Middle frontal gyrus (tissue), 1 donor: ENCODE measurements around the gene VWA8.
"Not testable (repeated sequence)": the region's sequence is repeated elsewhere in the genome, so short reads cannot be mapped to it uniquely, and the experiment has no call there.

Experiments
- DNase-seq: peaks from one replicate; pipeline ENCODE4 v3.0.0-alpha.2; 2015; ENCODE audit warnings: low spot score; ENCODE audit errors: extremely low spot score

Gene VWA8

DNA sequence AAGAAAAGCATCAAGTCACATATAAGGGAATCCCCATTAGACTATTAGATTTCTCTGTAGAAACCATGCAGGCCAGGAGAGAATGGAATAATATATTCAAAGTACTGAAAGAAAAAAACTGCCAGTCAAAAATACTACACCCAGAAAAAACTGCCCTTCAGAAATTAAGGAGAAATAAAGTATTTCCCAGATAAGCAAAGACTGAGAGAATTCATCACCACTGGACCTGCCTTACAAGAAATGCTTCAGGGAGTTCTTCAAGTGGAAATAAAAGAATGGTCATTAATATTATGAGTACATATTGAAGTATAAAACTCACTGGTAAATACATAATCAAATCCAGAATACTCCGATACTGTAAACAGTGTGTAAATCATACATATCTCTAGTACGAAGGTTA is 35.9 kb downstream of the VWA8 start:
- DNase-seq = no peak

DNA sequence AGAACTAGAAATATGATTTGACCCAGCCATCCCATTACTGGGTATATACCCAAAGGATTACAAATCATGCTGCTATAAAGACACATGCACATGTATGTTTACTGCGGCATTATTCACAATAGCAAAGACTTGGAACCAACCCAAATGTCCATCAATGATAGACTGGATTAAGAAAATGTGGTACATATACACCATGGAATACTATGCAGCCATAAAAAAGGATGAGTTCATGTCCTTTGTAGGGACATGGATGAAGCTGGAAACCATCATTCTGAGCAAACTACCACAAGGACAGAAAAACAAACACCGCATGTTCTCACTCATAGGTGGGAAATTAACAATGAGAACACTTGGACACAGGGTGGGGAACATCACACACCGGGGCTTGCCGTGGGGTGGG is 38.0 kb downstream of the VWA8 start:
- not testable (repeated sequence) for DNase-seq

DNA sequence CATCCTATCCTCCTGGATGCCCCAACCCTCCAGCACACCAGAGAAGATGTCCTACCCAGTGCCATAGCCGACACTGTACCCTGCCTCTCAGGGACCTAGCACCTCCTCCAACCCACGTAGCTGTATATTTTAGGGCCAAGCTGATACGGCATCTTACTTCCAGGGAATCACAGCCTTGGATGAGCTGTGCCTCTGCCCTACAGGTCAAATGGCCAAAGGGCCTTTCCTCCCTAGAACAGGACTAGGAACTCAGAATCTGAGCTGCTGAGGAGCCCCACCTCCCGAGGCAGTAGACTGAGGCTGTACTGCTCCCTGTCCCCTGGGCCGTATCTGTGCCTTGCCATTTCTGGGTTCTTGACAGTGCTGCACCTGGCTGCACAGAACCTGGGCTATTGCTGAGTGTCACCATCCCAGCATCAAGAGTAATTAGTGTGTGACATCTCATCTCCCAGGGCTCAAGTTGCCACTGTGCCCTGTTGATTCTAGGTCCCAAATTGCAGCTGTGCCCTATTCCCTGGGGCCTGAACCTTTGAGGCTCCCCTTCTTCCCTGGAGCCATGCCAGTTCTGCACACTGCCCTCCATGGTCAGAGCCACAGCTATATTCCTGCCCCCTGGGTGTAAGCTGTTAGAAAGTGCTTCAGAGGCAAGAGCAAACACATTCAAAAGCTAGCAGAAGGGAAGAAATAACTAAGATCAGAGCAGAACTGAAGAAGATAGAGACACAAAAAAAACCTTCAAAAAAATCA is 41.0 kb downstream of the VWA8 start:
- no peak for DNase-seq

DNA sequence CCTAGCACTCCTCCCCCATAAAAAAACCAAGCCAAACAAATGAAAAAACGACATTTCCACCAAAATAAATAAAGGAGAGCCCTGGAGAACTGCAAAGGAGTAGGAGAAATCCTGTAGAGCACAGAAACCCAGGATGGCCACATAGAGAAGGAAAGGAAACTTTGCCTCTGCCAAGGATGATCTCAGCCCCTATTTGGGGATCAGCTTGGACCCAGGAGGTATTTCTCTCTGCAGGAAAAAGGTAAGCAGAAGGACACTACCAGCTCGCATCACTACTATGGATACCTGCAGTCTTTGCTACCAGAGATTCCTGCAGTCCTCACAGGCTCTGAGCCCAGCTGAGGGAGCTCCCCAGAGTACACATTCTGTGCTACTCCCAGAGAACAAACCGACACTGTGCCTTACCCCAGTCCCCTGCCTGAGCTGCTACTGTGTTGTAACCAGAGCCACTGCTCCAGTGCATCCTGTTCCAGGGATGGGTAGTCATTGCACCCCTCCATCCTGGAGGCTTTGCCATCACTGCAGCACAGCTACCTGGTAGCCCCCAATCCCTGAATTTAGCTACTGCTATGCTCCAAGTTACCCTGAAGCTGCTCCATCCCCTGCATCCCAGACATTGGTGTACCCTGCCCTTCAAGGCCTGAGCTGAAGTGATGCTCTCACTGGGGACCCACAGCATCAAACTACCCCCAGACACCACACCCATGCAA is 41.7 kb downstream of the VWA8 start:
- DNase-seq = no peak

- no peak for DNase-seq
Observed at GRCh38 chr13:41917641-41918040, 43.3 kb downstream of the VWA8 start.

DNA sequence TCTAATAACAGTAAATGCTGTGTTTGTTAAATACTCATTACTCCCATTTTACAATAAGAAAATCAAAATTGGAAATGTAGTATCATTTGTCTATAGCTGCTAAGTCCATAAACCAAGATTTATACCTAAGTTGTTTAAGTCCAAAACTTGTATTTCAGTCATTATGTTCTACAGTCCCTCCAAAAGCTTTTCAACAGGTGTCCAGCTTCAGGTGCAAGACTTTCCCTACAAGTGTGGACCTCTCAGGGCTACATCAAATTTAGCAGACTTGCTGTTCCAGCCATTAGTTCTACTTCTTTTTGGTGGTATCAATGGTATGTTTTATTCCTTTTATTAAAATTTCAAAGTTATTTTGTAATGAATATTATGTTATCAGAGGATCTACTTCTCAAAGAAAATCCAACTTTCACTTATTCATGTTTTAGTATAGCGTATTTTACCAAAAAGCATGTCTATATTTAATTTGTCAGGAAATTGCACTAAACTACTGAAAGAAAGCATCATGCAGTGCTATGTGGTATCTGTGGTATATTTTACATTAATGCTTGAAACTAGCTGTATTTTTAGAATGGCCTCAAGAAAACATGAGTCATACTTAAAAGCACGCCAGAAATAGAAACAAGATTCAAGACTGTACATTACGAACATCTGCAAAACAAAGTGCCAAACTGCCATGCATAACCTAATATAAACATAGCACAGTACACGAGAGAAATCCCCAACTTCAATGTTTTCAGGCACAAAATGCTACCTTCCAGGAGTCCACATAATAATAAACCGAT is 44.5 kb downstream of the VWA8 start:
- DNase-seq = no peak

DNA sequence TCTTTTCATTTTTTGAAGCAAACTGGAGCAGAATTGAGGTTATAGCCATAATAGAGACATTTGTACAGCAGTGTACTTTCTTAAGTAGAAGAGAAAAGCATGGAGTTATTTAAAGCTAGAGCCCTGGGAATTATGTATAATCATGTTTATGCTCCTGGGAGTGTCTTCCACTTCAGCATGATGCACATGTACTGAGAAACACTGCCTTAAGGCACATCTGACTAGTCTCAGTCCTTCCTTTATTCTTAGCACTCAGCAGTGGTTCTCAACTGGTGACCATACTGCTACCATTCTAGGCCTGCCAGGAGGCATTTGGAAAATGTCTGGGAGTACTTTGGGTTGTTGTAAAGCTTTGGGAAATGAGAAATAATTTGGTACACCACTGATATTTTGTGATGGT is 45.8 kb downstream of the VWA8 start:
- DNase-seq = no peak

DNA sequence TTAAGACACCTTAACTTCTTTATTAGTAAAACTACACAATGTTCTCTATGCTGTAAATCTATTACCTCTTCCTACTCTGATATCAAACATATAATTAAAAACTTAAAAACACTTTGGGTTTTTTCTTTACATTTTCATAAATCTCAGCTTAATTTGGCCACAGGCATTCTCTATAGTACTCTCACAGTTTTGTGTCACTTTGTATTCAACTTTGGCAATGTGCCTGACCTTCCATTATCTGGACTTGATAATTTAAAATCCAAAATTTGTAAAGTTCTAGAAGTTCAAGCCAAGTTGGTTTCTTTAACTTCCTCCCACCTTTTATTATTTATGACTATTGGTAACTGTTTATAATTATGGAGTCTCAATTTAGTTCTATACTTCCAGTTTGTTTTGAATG is 46.4 kb downstream of the VWA8 start:
- DNase-seq = no peak

DNA sequence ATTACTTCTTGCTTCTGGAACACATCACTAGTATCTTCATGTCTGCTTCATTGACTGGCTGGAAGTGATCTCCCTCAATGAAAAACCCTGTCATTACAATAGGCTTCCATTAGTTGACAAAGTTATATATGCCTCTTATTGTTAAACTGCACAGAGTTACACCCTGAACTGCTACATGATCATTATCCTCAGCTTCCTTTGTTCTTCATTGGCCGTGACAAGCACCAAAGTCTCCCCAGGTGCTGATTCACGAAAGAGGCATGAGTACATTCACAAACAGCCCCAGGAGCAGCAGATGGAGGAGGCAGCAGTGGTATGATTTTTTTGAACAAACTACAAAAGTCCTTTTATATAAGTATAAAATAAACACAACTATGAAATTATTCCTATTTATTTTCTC is 51.4 kb downstream of the VWA8 start:
- no peak for DNase-seq

GRCh38 chr13:41905600-41906254 is 55.2 kb downstream of the VWA8 start:
- no peak for DNase-seq

DNA sequence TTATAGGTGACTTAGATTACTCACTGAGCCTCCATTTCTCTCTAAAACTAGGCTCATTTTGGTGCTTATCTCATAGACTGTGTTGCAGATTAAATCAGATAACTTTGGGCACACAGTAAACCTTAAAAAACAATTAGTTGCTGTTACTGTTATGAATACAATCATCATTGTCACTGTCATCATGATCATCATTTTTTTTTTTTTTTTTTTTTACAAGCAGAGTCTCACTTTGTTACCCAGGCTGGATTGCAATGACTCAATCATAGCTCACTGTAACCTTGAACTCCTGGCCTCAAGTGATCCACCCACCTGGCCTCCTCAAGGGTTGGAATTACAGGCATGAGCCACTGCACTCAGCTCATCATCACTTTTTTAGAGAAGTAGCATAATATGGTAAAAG is 60.0 kb downstream of the VWA8 start:
- no peak for DNase-seq

GRCh38 chr13:41898411-41898810 is 62.5 kb downstream of the VWA8 start:
- not testable (repeated sequence) for DNase-seq

- DNase-seq = no peak
Observed at GRCh38 chr13:41897126-41897525, 63.8 kb downstream of the VWA8 start.

DNA sequence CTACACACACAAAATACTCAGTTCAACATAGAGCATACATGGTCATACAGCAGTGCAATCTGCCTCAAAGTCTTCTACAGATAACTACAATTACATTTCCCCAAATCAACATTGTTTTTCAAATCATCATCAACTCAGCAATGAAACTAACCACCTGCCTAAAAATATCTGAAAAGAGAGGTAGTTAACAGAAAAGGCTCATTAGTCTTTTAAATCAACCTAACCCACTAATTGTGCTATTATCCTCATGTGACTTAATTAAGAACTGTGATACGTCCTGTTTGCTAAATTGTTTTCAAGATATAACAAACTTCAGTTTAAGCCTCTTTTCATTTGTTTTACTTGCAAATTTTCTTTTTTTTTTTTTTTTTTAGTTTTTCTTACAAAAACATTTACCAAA is 65.4 kb downstream of the VWA8 start:
- no peak for DNase-seq

DNA sequence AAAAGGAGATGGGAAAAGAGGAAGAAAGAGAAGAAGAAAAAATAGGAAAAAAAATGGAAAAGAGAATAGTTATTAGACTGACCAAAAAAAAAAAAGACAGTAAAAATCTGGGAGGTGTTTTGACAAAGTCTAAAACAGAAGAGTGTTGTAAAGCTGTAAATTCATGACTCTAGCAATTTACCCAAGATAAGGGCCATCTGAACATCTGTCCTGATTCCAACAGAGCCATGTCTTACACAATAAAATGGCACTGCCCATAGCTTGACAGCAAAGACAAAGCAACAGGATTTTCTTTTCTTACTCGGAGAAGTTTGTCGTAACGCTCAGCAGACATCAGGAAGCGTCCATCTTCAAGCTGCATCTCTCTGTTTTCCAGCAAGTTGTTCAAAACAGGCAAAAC is 69.8 kb downstream of the VWA8 start:
- DNase-seq = no peak

GRCh38 chr13:41883147-41883546 is 77.8 kb downstream of the VWA8 start:
- no peak for DNase-seq

DNA sequence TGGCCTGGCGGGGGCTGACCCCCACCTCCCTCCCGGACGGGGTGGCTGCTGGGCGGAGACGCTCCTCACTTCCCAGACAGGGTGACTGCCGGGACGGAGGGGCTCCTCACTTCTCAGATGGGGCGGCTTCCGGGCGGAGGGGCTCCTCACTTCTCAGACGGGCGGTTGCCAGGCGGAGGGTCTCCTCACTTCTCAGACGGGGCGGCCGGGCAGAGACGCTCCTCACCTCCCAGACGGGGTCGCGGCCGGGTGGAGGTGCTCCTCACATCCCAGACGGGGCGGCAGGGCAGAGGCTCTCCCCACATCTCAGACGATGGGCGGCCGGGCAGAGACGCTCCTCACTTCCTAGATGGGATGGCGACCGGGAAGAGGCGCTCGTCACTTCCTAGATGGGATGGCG is 79.0 kb downstream of the VWA8 start:
- DNase-seq = not testable (repeated sequence)

- DNase-seq = no peak
Observed at GRCh38 chr13:41880966-41881365, 79.9 kb downstream of the VWA8 start.

GRCh38 chr13:41864658-41865057 is 96.3 kb downstream of the VWA8 start:
- no peak for DNase-seq

DNA sequence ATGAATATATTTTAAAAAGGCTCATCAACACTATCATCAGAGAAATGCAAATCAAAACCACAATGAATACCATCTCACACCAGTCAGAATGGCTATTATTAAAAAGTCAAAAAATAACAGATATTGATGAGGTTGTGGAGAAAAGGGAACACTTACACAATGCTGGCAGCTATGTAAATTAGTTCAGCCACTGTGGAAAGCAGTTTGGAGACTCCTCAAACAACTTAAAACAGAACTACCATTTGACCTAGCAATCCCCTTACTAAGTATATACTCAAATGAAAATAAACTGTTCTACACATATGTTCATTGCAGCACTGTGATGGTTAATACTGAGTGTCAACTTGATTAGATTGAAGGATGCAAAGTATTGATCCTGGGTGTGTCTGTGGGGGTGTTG is 98.2 kb downstream of the VWA8 start:
- DNase-seq = not testable (repeated sequence)

DNA sequence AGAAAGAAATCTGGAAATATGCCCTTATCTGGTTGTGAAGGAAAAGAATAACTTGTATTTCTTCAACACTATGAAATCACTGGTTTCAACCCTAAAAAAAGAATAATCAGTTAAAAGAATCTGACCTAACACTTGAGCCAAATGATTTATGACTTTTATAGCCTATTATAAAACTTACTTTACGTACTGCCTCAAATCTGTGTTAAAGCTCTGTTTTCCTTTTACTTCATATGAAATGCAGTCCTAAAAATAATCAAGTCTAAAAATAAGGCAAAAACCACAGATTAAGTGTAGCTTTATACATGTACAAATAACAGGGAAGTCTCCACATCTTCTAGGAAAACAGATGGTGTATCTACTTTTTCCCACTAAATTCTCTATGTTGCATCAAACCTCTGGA is 101.3 kb downstream of the VWA8 start:
- DNase-seq = no peak

DNA sequence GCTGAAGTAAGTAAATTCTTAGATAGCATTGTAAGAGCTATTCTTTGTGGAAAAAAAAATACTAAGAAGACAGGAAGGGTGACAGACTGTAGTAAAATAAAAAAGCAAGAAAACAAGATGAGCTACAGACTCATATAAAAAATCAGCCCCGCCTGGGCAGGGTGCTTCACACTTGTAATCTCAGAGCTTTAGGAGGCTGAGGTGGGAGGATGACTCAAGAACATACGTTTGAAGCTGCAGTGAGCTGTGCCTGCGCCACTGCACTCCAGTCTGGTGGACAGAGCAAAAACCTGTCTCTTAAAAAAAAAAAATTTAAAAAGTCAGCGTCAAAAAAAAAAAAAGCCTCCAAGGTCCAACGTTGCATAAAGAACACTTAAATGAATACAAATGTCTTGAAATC is 102.1 kb downstream of the VWA8 start:
- no peak for DNase-seq
